Mucosa of stomach (tissue), 1 donor: ENCODE measurements around the gene ERC2.

Experiments used
- H3K27me3 ChIP-seq: one replicate; pipeline ENCODE4 v1.7.0; 2013; ENCODE audit warnings: mild to moderate bottlenecking, low read length; ENCODE audit not compliant: control insufficient read depth, insufficient read depth
- H3K36me3 ChIP-seq: one replicate; pipeline ENCODE4 v1.7.0; 2013; ENCODE audit warnings: low read length; ENCODE audit not compliant: control insufficient read depth, insufficient read depth
- H3K4me1 ChIP-seq: one replicate; pipeline ENCODE4 v1.7.0; 2013; ENCODE audit warnings: mild to moderate bottlenecking, low read length; ENCODE audit not compliant: control insufficient read depth, insufficient read depth
- H3K4me3 ChIP-seq: one replicate; pipeline ENCODE4 v1.7.0; 2013; ENCODE audit warnings: low read length
- H3K9ac ChIP-seq: one replicate; pipeline ENCODE4 v1.7.0; 2013; ENCODE audit warnings: mild to moderate bottlenecking, low read length, moderate library complexity
- H3K9me3 ChIP-seq: one replicate; pipeline ENCODE4 v1.7.0; 2013; ENCODE audit warnings: mild to moderate bottlenecking, low read length, moderate library complexity; ENCODE audit not compliant: control insufficient read depth
- donor health status: Pancreatic carcinoma.

ERC2 gene

DNA sequence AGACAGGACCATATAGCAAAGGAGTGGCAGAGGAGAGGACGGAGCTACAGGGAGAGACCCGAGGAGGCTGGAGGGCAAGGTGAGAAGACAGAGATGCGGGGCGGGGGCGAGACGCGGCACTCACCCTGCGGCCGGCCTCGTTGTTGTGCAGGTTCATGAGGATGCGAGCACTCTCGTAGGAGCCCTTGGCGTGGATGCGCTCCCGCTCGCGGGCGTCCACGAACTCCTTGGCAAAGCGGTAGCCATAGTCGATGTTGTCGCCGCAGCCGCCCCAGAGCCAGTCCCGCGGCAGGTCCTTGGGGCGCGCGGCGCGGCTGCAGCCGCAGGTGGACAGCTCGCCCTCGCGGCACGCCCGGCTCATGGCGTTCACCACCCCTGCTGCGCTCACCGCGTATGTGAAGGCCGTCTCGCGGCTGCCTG, 994.0 kb downstream of the ERC2 start:
- no peak overlapping the region for H3K9ac ChIP-seq
- H3K4me3 ChIP-seq, result no peak overlapping the region
- H3K9me3 ChIP-seq, result no peaks in the 10 kb centered on the region
- H3K4me1 ChIP-seq, result no peaks in the 10 kb centered on the region
- H3K36me3 ChIP-seq, result no peaks in the 10 kb centered on the region
- H3K27me3 ChIP-seq, result peaks cover 30% of the 10 kb centered on the region

GRCh38 chr3:55473788-55474187, 994.5 kb downstream of the ERC2 start:
- H3K9me3 ChIP-seq, result no peaks in the 10 kb centered on the region
- H3K9ac ChIP-seq, result no peak overlapping the region
- no peaks in the 10 kb centered on the region for H3K4me1 ChIP-seq
- peaks cover 28% of the 10 kb centered on the region for H3K27me3 ChIP-seq
- H3K36me3 ChIP-seq, result no peaks in the 10 kb centered on the region
- H3K4me3 ChIP-seq, result no peak overlapping the region

DNA sequence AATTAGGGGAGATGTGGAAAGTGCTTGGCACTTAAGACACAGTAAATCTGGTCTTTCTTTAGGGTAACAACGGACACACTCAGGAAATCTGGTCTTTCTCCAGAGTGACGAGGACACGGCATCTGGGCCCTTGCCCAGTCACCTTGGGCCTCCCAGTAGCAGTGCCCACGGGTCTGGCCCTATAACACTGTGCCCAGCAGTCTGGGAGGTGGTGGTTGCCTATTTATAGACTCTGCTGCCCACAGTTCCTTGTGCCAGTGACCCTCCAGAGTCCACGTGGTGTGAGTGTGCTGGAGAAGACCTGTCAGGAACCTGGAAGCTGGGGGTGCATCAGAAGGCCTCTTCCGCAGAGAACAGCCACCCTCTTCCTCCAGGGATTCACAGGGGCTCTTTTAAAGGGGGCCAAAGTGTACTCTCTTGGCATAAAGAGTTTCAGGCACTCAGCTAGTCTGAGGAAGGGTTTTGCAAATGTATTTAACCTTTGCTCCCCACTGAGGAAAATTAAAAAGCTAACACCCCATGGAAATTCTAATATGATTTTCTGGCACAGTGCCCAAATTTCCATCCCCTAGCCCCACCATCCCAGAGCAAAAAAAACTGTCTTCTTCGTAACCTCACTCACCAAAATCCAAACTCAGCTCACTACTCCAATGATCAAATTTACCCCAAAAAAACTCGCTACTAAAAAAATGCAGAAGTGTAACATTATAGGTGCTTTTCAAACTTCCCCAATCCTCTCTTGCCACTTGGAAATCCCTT, 996.6 kb downstream of the ERC2 start:
- Histone ChIP-seq H3K4me3 (no peak overlapping the region), H3K27me3 (peaks cover 27% of the 10 kb centered on the region), H3K9me3 (no peaks in the 10 kb centered on the region), H3K4me1 (no peaks in the 10 kb centered on the region), H3K36me3 (no peaks in the 10 kb centered on the region), H3K9ac (no peak overlapping the region)

- Histone ChIP-seq H3K4me3 (no peak overlapping the region), H3K9ac (no peak overlapping the region), H3K36me3 (no peaks in the 10 kb centered on the region), H3K27me3 (peaks cover 25% of the 10 kb centered on the region), H3K9me3 (no peaks in the 10 kb centered on the region), H3K4me1 (no peaks in the 10 kb centered on the region)
These were observed 997.2 kb downstream of the ERC2 start for GRCh38 chr3:55471084-55471483.

DNA sequence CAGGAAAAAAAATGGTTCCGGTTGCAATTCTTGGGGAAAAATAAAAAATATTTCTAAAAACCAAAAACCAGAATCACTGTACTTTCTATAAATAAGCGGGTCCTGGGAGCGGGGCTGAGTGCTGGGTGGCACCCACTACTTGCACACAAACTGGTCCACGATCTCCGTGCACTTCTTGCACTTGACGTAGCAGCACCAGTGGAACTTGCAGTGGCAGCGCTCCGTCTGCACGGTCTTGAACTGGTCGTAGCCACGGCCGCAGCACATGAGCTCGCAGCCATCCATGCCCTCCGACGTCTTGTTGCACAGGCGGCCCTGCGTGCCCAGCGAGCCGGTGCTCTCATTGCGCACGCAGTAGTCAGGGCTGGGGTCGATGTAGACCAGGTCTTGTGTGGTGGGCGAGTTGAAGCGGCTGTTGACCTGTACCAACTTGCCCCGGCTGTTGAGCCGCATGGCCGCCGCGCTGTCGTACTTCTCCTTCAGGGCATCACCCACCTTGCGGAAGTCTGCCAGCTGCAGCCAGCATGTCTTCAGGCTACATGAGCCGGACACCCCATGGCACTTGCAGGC, 998.2 kb downstream of the ERC2 start:
- H3K36me3 ChIP-seq, result no peaks in the 10 kb centered on the region
- no peak overlapping the region for H3K4me3 ChIP-seq
- H3K9ac ChIP-seq, result no peak overlapping the region

GRCh38 chr3:55468251-55468650, 1000.0 kb downstream of the ERC2 start:
- Histone ChIP-seq H3K4me3 (no peak overlapping the region), H3K36me3 (no peaks in the 10 kb centered on the region), H3K9ac (no peak overlapping the region), H3K9me3 (no peaks in the 10 kb centered on the region), H3K27me3 (peaks cover 12% of the 10 kb centered on the region), H3K4me1 (no peaks in the 10 kb centered on the region)

More for the DNA sequence above, 998.2 kb downstream of the ERC2 start:
- no peaks in the 10 kb centered on the region for H3K9me3 ChIP-seq
- H3K4me1 ChIP-seq, result no peaks in the 10 kb centered on the region
- peaks cover 22% of the 10 kb centered on the region for H3K27me3 ChIP-seq

DNA sequence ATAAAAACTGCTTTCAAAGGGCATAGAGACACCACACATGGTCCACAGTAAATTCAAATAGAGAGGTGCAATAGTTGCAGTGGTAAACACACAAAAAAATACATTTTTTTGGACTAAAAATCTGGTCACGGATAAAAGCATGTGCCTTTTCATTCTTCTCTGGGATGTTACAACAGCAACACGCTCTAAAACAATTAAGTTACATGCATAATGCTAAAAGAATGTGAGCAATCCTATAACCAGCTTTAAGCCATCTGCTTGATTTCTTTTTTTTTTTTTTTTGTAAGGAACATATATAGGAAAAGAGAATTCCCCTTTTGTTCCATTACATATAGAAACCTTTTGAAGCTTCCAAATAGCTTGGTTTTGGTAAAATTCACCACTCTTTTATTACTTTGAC, 1001.2 kb downstream of the ERC2 start:
- Histone ChIP-seq H3K27me3 (peaks cover 5% of the 10 kb centered on the region), H3K36me3 (no peaks in the 10 kb centered on the region), H3K9ac (no peak overlapping the region), H3K4me1 (no peaks in the 10 kb centered on the region), H3K4me3 (no peak overlapping the region), H3K9me3 (no peaks in the 10 kb centered on the region)

DNA sequence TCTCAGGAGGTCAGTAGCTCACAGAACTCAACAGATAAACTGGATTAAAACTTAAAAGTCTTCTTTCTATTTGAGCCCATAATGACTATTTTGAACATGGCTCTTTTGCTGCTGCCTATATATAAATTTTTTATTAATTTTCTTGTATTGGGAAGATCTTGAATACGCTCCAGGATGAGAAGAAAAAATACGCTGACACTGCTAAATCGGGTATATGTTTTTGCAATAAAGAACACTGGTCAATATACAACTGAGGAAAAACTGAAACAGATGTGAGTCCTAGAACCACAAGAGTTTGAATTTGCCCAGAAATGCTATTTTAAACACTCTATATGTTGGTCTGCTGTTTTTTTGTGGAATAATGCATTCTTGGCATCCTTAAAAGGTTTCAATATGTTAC, 1001.7 kb downstream of the ERC2 start:
- no peak overlapping the region for H3K4me3 ChIP-seq
- H3K9ac ChIP-seq, result no peak overlapping the region
- H3K9me3 ChIP-seq, result no peaks in the 10 kb centered on the region
- peaks cover under 1% of the 10 kb centered on the region for H3K27me3 ChIP-seq
- no peaks in the 10 kb centered on the region for H3K36me3 ChIP-seq
- no peaks in the 10 kb centered on the region for H3K4me1 ChIP-seq

GRCh38 chr3:55461896-55462295, 1006.4 kb downstream of the ERC2 start:
- H3K9ac ChIP-seq, result no peak overlapping the region
- H3K9me3 ChIP-seq, result no peaks in the 10 kb centered on the region
- no peaks in the 10 kb centered on the region for H3K4me1 ChIP-seq
- H3K27me3 ChIP-seq, result no peaks in the 10 kb centered on the region
- no peak overlapping the region for H3K4me3 ChIP-seq
- no peaks in the 10 kb centered on the region for H3K36me3 ChIP-seq

DNA sequence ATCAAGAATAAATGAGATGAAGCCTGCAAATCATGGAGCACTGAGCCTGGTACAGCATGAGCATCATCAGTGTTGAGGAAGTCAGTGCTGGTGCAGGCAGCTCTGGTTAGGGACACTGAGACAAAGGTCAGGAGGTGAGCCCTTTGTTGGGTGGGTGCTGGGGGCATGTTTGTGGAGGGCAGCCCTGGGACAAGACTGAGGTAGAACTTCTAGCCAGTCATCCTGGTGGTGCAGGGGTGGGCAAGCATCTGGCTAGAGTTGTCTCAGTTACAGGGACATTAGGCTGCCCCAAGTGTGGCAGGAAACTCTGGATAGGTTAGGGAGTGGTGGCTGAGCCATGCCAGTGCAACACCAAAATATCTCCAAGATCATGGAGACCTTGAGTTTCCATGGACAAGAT, 1008.4 kb downstream of the ERC2 start:
- Histone ChIP-seq H3K4me1 (no peaks in the 10 kb centered on the region), H3K9me3 (no peaks in the 10 kb centered on the region), H3K36me3 (no peaks in the 10 kb centered on the region), H3K9ac (no peak overlapping the region), H3K27me3 (no peaks in the 10 kb centered on the region), H3K4me3 (no peak overlapping the region)
